Neural cell (in vitro differentiated cells): Measurements from ENCODE around the gene FUT9.

ENCODE experiments used
- CTCF ChIP-seq: fragments of 450-650 bp; IDR thresholded peaks from 2 replicates; pipeline ENCODE4 v1.5.1; 2014; ENCODE audit warnings: antibody characterized with exemption, mild to moderate bottlenecking, moderate library complexity; ENCODE audit not compliant: poor library complexity, severe bottlenecking
- EP300 ChIP-seq: fragments of 450-650 bp; conservative IDR thresholded peaks from 2 replicates; pipeline ENCODE4 v1.6.1; 2014; ENCODE audit warnings: antibody characterized with exemption, mild to moderate bottlenecking, moderate library complexity; ENCODE audit not compliant: poor library complexity, severe bottlenecking
- EZH2 ChIP-seq: fragments of 200-600, 300-800 bp; shearing (Covaris generic), sonication (generic); IDR thresholded peaks from 2 replicates; pipeline ENCODE4 v1.6.1; 2014; ENCODE audit warnings: antibody characterized with exemption, low read length, borderline replicate concordance, mild to moderate bottlenecking; ENCODE audit not compliant: insufficient read depth, poor library complexity, severe bottlenecking
- RAD21 ChIP-seq: fragments of 450-650 bp; conservative IDR thresholded peaks from 2 replicates; pipeline ENCODE4 v1.6.1; 2014; ENCODE audit warnings: antibody characterized with exemption, mild to moderate bottlenecking, moderate library complexity

- TF ChIP-seq CTCF (peak; percentile 37), EZH2 (no peak), EP300 (no peak), RAD21 (peak; percentile 29)
These were observed 73.4 kb downstream of the FUT9 start for GRCh38 chr6:96089173-96089572.
